ENCODE measurements around the gene SCAMP1.

GRCh38 chr5:78336698-78337097, 23.7 kb upstream of the SCAMP1 start:
- no peak for TF ChIP-seq CTCF (IDR thresholded peaks at IDR 0.05)
- TF ChIP-seq POLR2A (IDR thresholded peaks at IDR 0.05), result no peak
